Karpas-422 (cell line): ENCODE measurements around the gene RDH14. TPM values are rescaled to one million over a fixed set of nuclear protein-coding genes. Genes with fewer than 3 reads are reported as not detected.
A peak's percentile ranks its signal among the peaks of the same experiment; 100 is the strongest.

Source experiments
- DNase-seq: peaks from one replicate; pipeline ENCODE4 v3.0.0-alpha.2; 2015
- H2AFZ ChIP-seq: fragments of 200-600 bp; sonication (generic); 2 replicates; pipeline ENCODE4 v1.6.1; 2014; ENCODE audit warnings: antibody characterized with exemption, low read length, mixed read lengths
- H3K27ac ChIP-seq: fragments of 200-600 bp; sonication (generic); 2 replicates; pipeline ENCODE4 v1.5.1; 2014; ENCODE audit warnings: mild to moderate bottlenecking, low read length, moderate library complexity
- H3K27me3 ChIP-seq: fragments of 200-600 bp; sonication (generic); 2 replicates; pipeline ENCODE4 v1.6.1; 2014; ENCODE audit warnings: low read length, mixed read lengths
- H3K36me3 ChIP-seq: fragments of 200-600 bp; sonication (generic); 2 replicates; pipeline ENCODE4 v1.6.1; 2014; ENCODE audit warnings: low read length, mixed read lengths; ENCODE audit not compliant: insufficient read depth
- H3K4me1 ChIP-seq: fragments of 200-600 bp; sonication (generic); 2 replicates; pipeline ENCODE4 v1.6.1; 2014; ENCODE audit warnings: mild to moderate bottlenecking, low read length, mixed read lengths
- H3K4me2 ChIP-seq: fragments of 200-600 bp; sonication (generic); 2 replicates; pipeline ENCODE4 v1.6.1; 2014; ENCODE audit warnings: low read length, low read depth, mild to moderate bottlenecking; ENCODE audit not compliant: poor library complexity, severe bottlenecking
- H3K4me3 ChIP-seq: fragments of 200-600 bp; sonication (generic); 2 replicates; pipeline ENCODE4 v1.5.1; 2014; ENCODE audit warnings: mild to moderate bottlenecking, antibody characterized with exemption, low read length, mixed read lengths
- H3K79me2 ChIP-seq: fragments of 200-600 bp; sonication (generic); 2 replicates; pipeline ENCODE4 v1.6.1; 2014; ENCODE audit warnings: mild to moderate bottlenecking, low read length, mixed read lengths
- H3K9ac ChIP-seq: fragments of 200-600 bp; sonication (generic); 2 replicates; pipeline ENCODE4 v1.6.0; 2014; ENCODE audit warnings: low read length
- H3K9me2 ChIP-seq: fragments of 200-600 bp; sonication (generic), shearing (Covaris generic); replicated peaks from 2 replicates; pipeline ENCODE4 v1.6.0; 2014; ENCODE audit warnings: mild to moderate bottlenecking, low read length, moderate library complexity; ENCODE audit not compliant: insufficient read depth
- H3K9me3 ChIP-seq: fragments of 300-700, 200-600 bp; sonication (generic); 2 replicates; pipeline ENCODE4 v1.6.1; 2014; ENCODE audit warnings: low read length, mixed read lengths
- H4K20me1 ChIP-seq: fragments of 200-600 bp; sonication (generic); 2 replicates; pipeline ENCODE4 v1.6.1; 2014; ENCODE audit warnings: mild to moderate bottlenecking, antibody characterized with exemption, low read length, low read depth; ENCODE audit not compliant: insufficient read depth
- total RNA-seq: library from RNA; depleted of rRNA; stranded (reverse); fragments of >200 nt; shearing (Covaris generic); gene quantifications from 2 replicates; pipeline ENCODE4 v1.2.3, GENCODE V29; 2014; ENCODE audit warnings: low replicate concordance

Gene RDH14
- total RNA-seq, 1 experiment from 2014 or later, result 30.8 TPM

DNA sequence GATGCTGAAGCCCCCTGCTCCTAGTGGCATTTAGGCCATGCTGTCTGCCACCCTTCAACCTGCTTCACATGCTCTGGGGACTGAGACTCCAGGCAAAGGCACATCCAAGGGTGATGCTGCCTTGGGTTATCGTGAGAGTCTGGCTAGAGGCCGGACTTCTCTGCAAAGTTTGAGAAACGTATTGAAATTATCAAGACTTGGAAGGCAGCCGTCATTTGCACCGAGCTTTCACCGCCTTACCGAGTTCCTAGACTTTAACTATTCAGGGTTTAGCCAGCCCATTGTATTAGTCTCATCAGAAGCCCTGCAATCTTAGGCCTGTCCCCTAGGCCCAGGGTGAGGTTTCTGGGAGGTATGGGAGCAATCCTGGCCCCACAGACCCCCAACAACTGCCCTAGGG, 34.0 kb downstream of the RDH14 start:
- Histone ChIP-seq H2AFZ (no peak overlapping the region), H3K9me2 (no peaks in the 10 kb centered on the region), H3K4me1 (no peaks in the 10 kb centered on the region), H3K9me3 (no peaks in the 10 kb centered on the region), H3K9ac (no peak overlapping the region), H3K36me3 (no peaks in the 10 kb centered on the region), H3K4me3 (no peak overlapping the region), H3K27me3 (no peaks in the 10 kb centered on the region), H3K27ac (no peak overlapping the region), H3K4me2 (no peak overlapping the region), H4K20me1 (no peaks in the 10 kb centered on the region), H3K79me2 (no peaks in the 10 kb centered on the region)
- no peak for DNase-seq

GRCh38 chr2:18525852-18526251, 34.6 kb downstream of the RDH14 start:
- H3K9me2 ChIP-seq, result no peaks in the 10 kb centered on the region
- H3K79me2 ChIP-seq, result no peaks in the 10 kb centered on the region
- no peak overlapping the region for H3K9ac ChIP-seq
- H3K27ac ChIP-seq, result no peak overlapping the region
- H3K27me3 ChIP-seq, result no peaks in the 10 kb centered on the region
- DNase-seq, result no peak
- H3K9me3 ChIP-seq, result no peaks in the 10 kb centered on the region
- no peaks in the 10 kb centered on the region for H4K20me1 ChIP-seq
- no peak overlapping the region for H2AFZ ChIP-seq
- H3K36me3 ChIP-seq, result no peaks in the 10 kb centered on the region
- H3K4me2 ChIP-seq, result no peak overlapping the region
- H3K4me1 ChIP-seq, result no peaks in the 10 kb centered on the region
- no peak overlapping the region for H3K4me3 ChIP-seq

DNA sequence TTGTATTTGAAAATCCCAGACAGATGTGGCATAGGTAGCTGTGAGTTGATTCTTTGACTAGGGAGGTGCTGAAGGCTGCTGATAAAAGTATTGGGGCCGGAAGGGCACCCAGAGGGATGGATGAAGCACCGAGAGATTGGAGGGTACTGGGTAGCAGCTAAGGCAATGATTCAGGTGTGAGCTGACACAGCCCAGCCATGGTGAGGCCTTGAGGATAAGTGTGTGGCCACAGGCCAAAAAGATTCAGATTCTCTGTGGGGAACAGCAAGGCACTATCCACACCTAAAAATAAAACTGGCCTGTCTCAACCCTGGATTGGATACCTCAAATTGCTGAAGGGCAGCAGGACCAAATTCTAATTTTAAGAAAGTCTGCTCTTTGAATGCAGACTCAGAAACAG, 35.2 kb downstream of the RDH14 start:
- Histone ChIP-seq H4K20me1 (no peaks in the 10 kb centered on the region), H2AFZ (no peak overlapping the region), H3K4me2 (no peak overlapping the region), H3K79me2 (no peaks in the 10 kb centered on the region), H3K27me3 (no peaks in the 10 kb centered on the region), H3K9ac (no peak overlapping the region), H3K9me3 (no peaks in the 10 kb centered on the region), H3K4me3 (no peak overlapping the region), H3K4me1 (no peaks in the 10 kb centered on the region), H3K36me3 (no peaks in the 10 kb centered on the region), H3K9me2 (no peaks in the 10 kb centered on the region), H3K27ac (no peak overlapping the region)
- no peak for DNase-seq

DNA sequence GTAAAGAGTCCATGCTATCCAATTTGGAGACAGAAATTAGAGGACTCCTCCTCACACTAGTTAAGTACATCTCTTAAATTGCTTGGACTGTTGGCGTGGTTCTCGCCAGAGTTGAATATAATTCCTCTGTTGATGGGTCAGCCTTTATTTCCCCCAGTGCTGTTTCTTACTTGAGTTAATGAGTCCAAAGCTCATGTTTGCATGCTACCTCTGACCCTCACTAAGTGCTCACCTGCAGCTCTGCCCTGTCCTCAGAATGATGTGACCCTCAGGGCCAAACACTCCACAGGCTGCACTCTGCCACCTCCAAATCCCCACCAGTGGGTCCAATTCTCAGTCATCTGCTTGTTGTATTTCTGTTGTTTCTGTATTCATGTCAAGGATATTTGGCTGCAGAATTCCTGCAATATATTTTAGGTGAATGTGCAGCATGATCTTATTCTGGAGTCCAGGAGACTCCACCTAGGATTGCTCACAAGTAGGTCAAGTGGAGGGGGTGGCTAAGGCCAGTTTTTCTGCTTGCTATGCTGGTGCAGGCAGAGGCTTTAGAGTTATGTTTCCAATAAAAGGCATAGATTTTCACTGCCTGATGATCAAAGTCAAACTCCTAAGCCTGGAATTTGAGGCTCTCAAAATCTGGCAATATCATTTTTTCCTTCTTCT, 37.8 kb downstream of the RDH14 start:
- Histone ChIP-seq H4K20me1 (no peaks in the 10 kb centered on the region), H3K27ac (no peak overlapping the region), H3K36me3 (no peaks in the 10 kb centered on the region), H3K27me3 (no peaks in the 10 kb centered on the region), H3K9ac (no peak overlapping the region), H3K4me3 (no peak overlapping the region), H3K4me2 (no peak overlapping the region), H3K79me2 (no peaks in the 10 kb centered on the region), H3K4me1 (no peaks in the 10 kb centered on the region), H3K9me3 (no peaks in the 10 kb centered on the region), H2AFZ (no peak overlapping the region), H3K9me2 (no peaks in the 10 kb centered on the region)
- DNase-seq, result no peak

DNA sequence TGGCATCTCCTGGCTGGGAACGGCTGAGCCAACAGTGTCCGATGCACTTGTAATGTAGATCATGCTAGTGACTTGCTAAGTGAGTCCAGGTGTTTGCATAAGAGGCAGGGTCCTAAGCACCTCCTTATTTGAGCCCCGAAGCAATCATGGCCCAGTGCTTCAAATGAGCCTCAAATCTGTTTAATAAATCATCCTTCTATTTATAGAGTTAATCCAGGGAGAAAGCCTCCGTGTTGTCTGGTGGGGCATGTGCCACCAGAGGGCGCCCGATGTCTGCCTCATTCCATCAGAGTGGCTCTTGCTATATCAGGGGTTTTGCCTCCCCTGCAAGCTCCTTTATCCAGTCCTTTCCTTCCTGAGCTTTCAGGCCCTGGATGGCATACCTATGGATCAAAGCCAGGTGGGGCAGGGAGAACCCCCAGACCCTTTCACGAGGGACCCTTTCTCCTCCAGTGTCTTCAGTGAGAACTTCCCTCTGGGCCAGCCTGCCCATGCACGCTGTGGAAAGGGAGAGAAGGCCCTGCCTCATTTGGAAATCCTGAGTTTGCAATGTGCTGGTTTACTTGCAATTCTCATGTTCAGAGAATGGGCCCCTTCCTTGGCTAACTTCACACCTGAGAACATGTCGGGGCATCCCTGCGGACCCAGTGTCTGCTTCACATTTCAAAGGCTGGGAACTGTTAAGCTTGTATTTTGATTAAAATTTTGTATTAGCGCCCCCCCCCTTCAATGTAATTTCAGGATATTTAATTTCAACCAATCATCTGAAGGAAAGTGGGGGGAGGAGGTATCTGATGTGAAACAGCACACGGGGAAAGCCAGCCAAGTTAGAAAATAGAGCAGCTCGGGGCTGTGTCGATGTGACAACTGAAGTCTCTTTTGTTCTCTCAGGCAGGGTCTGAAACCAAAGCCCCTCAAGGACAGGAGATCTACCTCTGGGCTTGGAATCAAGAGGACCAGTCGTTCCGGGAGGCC, 39.7 kb downstream of the RDH14 start:
- Histone ChIP-seq H3K9me3 (no peaks in the 10 kb centered on the region), H3K9ac (no peak overlapping the region), H3K4me2 (no peak overlapping the region), H3K79me2 (no peaks in the 10 kb centered on the region), H3K4me3 (no peak overlapping the region), H3K4me1 (no peaks in the 10 kb centered on the region), H4K20me1 (no peaks in the 10 kb centered on the region), H3K36me3 (no peaks in the 10 kb centered on the region), H3K27me3 (no peaks in the 10 kb centered on the region), H2AFZ (no peak overlapping the region), H3K9me2 (no peaks in the 10 kb centered on the region), H3K27ac (no peak overlapping the region)
- DNase-seq, result peak; percentile 84

- Histone ChIP-seq H3K27ac (no peak overlapping the region), H3K4me1 (no peaks in the 10 kb centered on the region), H3K27me3 (no peaks in the 10 kb centered on the region), H3K36me3 (no peaks in the 10 kb centered on the region), H3K9ac (no peak overlapping the region), H3K9me2 (no peaks in the 10 kb centered on the region), H4K20me1 (no peaks in the 10 kb centered on the region), H3K9me3 (no peaks in the 10 kb centered on the region), H3K4me3 (no peak overlapping the region), H3K79me2 (no peaks in the 10 kb centered on the region), H2AFZ (no peak overlapping the region), H3K4me2 (no peak overlapping the region)
- DNase-seq, result no peak
Measured at GRCh38 chr2:18519914-18520450, 40.5 kb downstream of the RDH14 start.

DNA sequence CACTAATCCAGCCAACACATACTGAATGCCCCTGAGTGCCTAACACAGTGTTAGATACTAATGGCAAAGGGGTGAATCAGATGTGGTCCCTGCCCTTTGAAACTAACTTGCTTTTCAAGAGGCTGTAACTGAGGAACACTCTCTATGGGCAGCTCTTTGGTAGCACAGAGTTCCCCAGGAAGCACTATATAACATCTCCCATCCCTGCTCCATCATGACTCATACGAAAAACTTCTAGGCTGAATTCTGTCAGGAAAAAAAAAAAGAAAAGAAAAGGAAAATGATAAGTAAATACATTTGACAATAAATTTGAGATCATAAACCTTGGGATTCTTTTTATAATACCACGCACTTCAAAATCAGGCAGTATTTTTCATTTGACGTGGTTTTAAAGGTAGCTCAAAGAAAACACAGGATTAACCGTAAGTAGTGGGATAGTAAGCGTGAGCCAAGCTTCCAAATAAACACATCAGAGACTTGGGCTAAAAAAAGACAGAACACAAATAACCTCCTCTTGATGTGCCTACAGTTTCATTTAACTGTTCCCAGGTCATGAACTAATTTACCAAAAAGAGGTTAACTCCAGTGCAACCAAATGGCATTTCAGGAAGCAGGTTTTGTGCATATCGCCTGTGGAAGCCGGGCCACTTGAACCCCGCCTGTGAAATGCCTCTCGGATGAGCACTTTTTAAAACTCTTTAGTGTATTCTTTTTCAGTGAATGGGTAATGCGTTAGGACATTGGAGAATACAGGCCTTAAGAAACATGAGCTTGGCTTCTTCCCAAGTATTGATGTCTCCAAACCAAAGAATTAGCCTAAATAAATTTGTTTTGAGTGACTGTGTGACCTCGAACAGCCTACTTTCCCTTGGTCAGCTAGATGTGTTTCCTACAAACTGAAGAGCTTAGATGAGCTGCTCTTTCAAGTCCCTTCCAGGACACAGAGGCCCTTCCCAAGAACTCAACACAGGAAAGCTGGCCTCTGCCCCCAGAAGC, 42.0 kb downstream of the RDH14 start:
- H3K9me3 ChIP-seq, result no peaks in the 10 kb centered on the region
- H3K9me2 ChIP-seq, result no peaks in the 10 kb centered on the region
- H2AFZ ChIP-seq, result no peak overlapping the region
- no peaks in the 10 kb centered on the region for H3K4me1 ChIP-seq
- no peak for DNase-seq
- no peaks in the 10 kb centered on the region for H4K20me1 ChIP-seq
- no peaks in the 10 kb centered on the region for H3K27me3 ChIP-seq
- H3K4me3 ChIP-seq, result no peak overlapping the region
- H3K79me2 ChIP-seq, result no peaks in the 10 kb centered on the region
- no peak overlapping the region for H3K4me2 ChIP-seq
- H3K27ac ChIP-seq, result no peak overlapping the region
- H3K36me3 ChIP-seq, result no peaks in the 10 kb centered on the region
- no peak overlapping the region for H3K9ac ChIP-seq
